Suprapubic skin (tissue), 4 donors: ENCODE measurements around the gene PCDH1. TPM values are rescaled to one million over a fixed set of nuclear protein-coding genes. Genes with fewer than 3 reads are reported as not detected.

Experiments used
- DNase-seq, 2 donors: peaks; one replicate each; pipeline ENCODE4 v3.0.0-alpha.2; 2019; ENCODE audit warnings: low spot score in 2 of 2
- H3K27ac ChIP-seq: fragments of 200-600 bp; sonication (generic); one replicate; pipeline ENCODE4 v1.5.1; 2019
- H3K27me3 ChIP-seq: fragments of 200-600 bp; sonication (generic); one replicate; pipeline ENCODE4 v1.5.1; 2019
- H3K36me3 ChIP-seq: fragments of 200-600 bp; sonication (generic); one replicate; pipeline ENCODE4 v1.5.1; 2019
- H3K4me1 ChIP-seq: fragments of 200-600 bp; sonication (generic); one replicate; pipeline ENCODE4 v1.5.1; 2019
- H3K4me3 ChIP-seq: fragments of 200-600 bp; sonication (generic); one replicate; pipeline ENCODE4 v1.5.1; 2019; ENCODE audit warnings: mild to moderate bottlenecking
- H3K9me3 ChIP-seq: fragments of 200-600 bp; sonication (generic); one replicate; pipeline ENCODE4 v1.5.1; 2019
- EP300 ChIP-seq: sonication (generic); formaldehyde crosslinking; IDR thresholded peaks from one replicate; pipeline ENCODE4 v1.6.1; 2017; ENCODE audit warnings: antibody characterized with exemption
- POLR2A ChIP-seq, 2 donors: fragments of 450-650 bp; IDR thresholded peaks; one replicate each; pipeline ENCODE4 v1.6.1; 2017; ENCODE audit warnings: antibody characterized with exemption in 2 of 2, mild to moderate bottlenecking in 2 of 2, moderate library complexity in 2 of 2
- POLR2AphosphoS5 ChIP-seq, 3 donors: sonication (generic); formaldehyde crosslinking; IDR thresholded peaks; one replicate each; pipeline ENCODE4 v1.6.1; 2017; ENCODE audit warnings: antibody characterized with exemption in 3 of 3
- WGBS: methylation state at CpG from one replicate; pipeline ENCODE4 v1.1.5; 2018; 5-methylcytosine and 5-hydroxymethylcytosine counted together
- total RNA-seq, 4 donors: library from RNA; depleted of rRNA; stranded (reverse); fragments of >200 nt; gene quantifications; one replicate each; pipeline ENCODE4 v1.1.0, GENCODE V29; 2016
- TF ChIP-seq, protein P1 (sequence below), 2 donors: fragments of 200-600 bp in 1 of 2; fragments of 450-650 bp in 1 of 2; sonication (generic) in 1 of 2; IDR thresholded peaks; one replicate each; pipeline ENCODE4 v1.5.1; 2016 to 2019; ENCODE audit warnings: antibody characterized with exemption in 2 of 2, mild to moderate bottlenecking in 1 of 2, moderate library complexity in 1 of 2

The PCDH1 gene
- total RNA-seq, 4 donors from 2014 or later, result 76.2 to 122 (median 89.5) TPM

DNA sequence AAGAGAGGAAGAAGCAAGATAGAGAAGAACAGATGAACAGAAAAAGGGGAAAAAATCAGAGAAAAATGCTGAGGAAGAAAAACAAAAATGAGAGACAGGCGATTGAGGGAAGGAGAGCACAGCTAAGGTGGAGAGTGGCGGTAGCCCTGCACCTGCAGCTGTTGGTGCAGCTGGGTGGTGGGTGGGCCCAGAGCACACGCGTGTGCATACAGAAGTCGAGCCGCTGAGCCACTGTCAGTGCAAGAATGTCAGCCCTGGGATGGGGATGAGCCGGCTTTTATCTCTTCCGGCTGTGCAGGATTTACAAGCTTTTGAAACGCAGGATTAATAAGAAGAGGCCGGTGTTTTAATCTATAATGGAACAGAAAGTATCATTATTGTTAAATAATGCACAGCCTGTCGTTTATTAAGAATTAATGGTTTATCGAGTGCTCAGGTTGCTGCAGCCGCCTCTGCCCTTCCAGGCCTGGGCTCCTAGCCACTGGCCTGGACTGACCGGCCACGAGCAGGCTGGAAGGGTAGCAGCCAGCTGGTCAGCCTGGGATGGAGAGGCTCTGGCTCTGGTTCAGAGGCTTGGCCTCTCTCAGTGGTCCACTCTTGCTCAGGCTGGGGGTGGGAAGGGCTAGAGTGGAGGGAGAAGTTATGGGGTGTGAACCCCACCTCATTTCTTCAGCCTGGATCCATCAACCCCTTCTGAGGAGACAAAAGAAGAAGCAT, 68.7 kb downstream of the PCDH1 start:
- no peaks in the 10 kb centered on the region for H3K9me3 ChIP-seq
- peaks cover 74% of the 10 kb centered on the region for H3K27me3 ChIP-seq
- DNase-seq, result no peak
- no peak overlapping the region for H3K27ac ChIP-seq
- H3K36me3 ChIP-seq, result no peaks in the 10 kb centered on the region
- H3K4me3 ChIP-seq, result no peak overlapping the region
- TF ChIP-seq POLR2A (IDR thresholded peaks at IDR 0.05) (no peak), EP300 (no peak), POLR2AphosphoS5 (IDR thresholded peaks at IDR 0.05) (no peak)
- TF ChIP-seq, protein P1, sequence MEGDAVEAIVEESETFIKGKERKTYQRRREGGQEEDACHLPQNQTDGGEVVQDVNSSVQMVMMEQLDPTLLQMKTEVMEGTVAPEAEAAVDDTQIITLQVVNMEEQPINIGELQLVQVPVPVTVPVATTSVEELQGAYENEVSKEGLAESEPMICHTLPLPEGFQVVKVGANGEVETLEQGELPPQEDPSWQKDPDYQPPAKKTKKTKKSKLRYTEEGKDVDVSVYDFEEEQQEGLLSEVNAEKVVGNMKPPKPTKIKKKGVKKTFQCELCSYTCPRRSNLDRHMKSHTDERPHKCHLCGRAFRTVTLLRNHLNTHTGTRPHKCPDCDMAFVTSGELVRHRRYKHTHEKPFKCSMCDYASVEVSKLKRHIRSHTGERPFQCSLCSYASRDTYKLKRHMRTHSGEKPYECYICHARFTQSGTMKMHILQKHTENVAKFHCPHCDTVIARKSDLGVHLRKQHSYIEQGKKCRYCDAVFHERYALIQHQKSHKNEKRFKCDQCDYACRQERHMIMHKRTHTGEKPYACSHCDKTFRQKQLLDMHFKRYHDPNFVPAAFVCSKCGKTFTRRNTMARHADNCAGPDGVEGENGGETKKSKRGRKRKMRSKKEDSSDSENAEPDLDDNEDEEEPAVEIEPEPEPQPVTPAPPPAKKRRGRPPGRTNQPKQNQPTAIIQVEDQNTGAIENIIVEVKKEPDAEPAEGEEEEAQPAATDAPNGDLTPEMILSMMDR (IDR thresholded peaks at IDR 0.05), result no peak
- H3K4me1 ChIP-seq, result peaks cover 4% of the 10 kb centered on the region
- 59% methylated on average over 15 of the region's 15 CpGs for WGBS

DNA sequence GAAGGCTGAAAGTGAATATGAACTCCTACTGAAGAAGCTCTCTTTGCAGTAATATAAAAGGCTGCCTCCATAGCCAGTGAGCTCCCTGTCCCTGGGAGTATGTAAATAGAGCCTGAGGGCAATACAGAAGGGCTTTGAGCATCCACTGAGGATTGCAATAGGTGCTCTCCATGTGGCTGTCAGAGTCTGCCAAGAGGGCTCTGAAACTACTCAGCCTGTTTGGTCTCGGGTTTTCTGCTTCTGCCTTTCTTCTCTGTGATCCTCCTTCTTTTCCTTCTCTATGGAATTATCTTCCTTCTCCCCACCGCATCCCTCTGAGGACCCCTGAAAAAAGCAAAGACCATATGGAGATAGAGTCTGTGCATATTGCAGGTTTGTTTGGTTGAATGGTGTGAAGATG, 69.4 kb downstream of the PCDH1 start:
- Histone ChIP-seq H3K27me3 (peaks cover 77% of the 10 kb centered on the region), H3K27ac (no peak overlapping the region), H3K9me3 (no peaks in the 10 kb centered on the region), H3K4me1 (peaks cover 4% of the 10 kb centered on the region), H3K36me3 (no peaks in the 10 kb centered on the region), H3K4me3 (no peak overlapping the region)
- DNase-seq, result no peak
- WGBS, result 69% methylated on average over 2 of the region's 2 CpGs
- TF ChIP-seq, protein P1 (IDR thresholded peaks at IDR 0.05), result no peak
- TF ChIP-seq EP300 (no peak), POLR2A (IDR thresholded peaks at IDR 0.05) (no peak), POLR2AphosphoS5 (IDR thresholded peaks at IDR 0.05) (no peak)

GRCh38 chr5:141807732-141808131, 70.5 kb downstream of the PCDH1 start:
- DNase-seq, result no peak
- Histone ChIP-seq H3K4me3 (no peak overlapping the region), H3K27ac (no peak overlapping the region), H3K27me3 (peaks cover 78% of the 10 kb centered on the region), H3K4me1 (peaks cover 4% of the 10 kb centered on the region), H3K36me3 (no peaks in the 10 kb centered on the region), H3K9me3 (no peaks in the 10 kb centered on the region)
- 56% methylated on average over 6 of the region's 6 CpGs for WGBS
- TF ChIP-seq, protein P1 (IDR thresholded peaks at IDR 0.05), result no peak
- TF ChIP-seq POLR2AphosphoS5 (IDR thresholded peaks at IDR 0.05) (no peak), POLR2A (IDR thresholded peaks at IDR 0.05) (no peak), EP300 (no peak)

DNA sequence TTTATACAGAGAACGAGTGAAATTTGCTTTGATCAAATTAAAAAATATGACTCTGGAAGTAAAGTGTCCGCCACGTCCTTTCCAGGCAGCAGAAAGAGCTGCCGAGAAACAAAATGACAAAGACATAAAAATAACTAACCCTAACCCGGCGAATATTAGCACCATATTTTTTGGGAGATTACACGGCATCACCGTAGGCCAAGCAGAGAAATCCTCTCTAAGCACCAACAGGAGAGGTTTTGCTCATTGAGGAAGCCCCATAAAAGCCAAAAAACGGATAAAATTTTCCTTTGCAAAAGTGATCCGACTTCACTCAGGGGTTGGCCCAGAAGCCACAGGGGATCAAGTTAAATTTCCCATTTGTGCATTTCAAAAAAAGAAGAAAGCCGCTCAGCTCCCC, 70.9 kb downstream of the PCDH1 start:
- no peak for TF ChIP-seq EP300
- TF ChIP-seq, protein P1 (IDR thresholded peaks at IDR 0.05), result no peak
- TF ChIP-seq POLR2A (IDR thresholded peaks at IDR 0.05), result no peak
- no peak for TF ChIP-seq POLR2AphosphoS5 (IDR thresholded peaks at IDR 0.05)
- H3K4me3 ChIP-seq, result no peak overlapping the region
- H3K36me3 ChIP-seq, result no peaks in the 10 kb centered on the region
- WGBS, result 59% methylated on average over 11 of the region's 11 CpGs
- peaks cover 4% of the 10 kb centered on the region for H3K4me1 ChIP-seq
- peaks cover 75% of the 10 kb centered on the region for H3K27me3 ChIP-seq
- no peak overlapping the region for H3K27ac ChIP-seq
- DNase-seq, result no peak
- H3K9me3 ChIP-seq, result no peaks in the 10 kb centered on the region

DNA sequence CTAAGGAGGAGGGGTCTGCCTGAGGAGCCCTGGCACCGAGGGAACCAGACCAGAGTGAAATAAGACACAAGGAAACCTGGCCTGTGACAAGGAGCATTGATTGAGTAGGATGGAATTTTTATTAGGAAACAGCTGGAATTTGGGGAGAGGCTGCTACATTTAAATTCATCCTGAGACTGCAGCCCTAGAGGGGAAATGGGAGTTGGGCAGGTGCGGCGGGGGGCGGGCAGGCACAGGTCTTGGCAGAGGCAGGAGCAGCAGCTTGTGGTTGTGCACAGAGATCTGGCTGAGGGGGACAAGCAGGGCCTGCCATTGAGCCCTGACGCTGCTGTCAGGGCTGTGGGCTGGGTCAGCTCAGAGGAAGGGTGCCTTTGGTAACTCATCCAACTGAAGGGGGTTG, 71.6 kb downstream of the PCDH1 start:
- H3K9me3 ChIP-seq, result no peaks in the 10 kb centered on the region
- H3K4me3 ChIP-seq, result no peak overlapping the region
- no peak for DNase-seq
- peaks cover 2% of the 10 kb centered on the region for H3K4me1 ChIP-seq
- H3K27ac ChIP-seq, result no peak overlapping the region
- H3K27me3 ChIP-seq, result peaks cover 70% of the 10 kb centered on the region
- TF ChIP-seq POLR2A (IDR thresholded peaks at IDR 0.05) (no peak), EP300 (no peak), POLR2AphosphoS5 (IDR thresholded peaks at IDR 0.05) (no peak)
- TF ChIP-seq, protein P1 (IDR thresholded peaks at IDR 0.05), result no peak
- WGBS, result 27% methylated on average over 5 of the region's 5 CpGs
- H3K36me3 ChIP-seq, result no peaks in the 10 kb centered on the region
